ENCODE data around the gene KRTAP10-12.

KRTAP10-12 gene

GRCh38 chr21:44734841-44735240 is 37.9 kb downstream of the KRTAP10-12 start:
- DNase-seq = no peak

DNA sequence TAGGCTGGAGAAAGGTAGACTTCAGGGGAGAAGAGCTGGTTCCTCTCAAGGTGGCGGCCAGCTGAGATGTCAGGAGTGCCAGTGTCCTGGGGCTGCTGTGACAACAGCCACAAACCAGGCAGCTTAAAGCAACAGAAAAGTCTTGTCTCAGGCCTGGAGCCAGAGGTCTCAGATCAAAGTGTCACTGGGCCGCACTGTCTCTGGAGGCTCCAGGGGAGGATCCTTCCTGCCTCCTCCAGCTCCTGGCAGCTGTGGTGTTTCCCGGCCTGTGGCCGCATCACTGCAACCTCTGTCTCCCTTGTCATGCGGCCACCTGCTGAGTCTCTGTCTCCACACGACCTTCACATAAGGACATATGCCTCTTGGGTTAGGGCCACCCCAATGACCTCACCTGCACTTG is 38.8 kb downstream of the KRTAP10-12 start:
- no peak for DNase-seq

GRCh38 chr21:44736291-44737004 is 39.5 kb downstream of the KRTAP10-12 start:
- no peak for DNase-seq

DNA sequence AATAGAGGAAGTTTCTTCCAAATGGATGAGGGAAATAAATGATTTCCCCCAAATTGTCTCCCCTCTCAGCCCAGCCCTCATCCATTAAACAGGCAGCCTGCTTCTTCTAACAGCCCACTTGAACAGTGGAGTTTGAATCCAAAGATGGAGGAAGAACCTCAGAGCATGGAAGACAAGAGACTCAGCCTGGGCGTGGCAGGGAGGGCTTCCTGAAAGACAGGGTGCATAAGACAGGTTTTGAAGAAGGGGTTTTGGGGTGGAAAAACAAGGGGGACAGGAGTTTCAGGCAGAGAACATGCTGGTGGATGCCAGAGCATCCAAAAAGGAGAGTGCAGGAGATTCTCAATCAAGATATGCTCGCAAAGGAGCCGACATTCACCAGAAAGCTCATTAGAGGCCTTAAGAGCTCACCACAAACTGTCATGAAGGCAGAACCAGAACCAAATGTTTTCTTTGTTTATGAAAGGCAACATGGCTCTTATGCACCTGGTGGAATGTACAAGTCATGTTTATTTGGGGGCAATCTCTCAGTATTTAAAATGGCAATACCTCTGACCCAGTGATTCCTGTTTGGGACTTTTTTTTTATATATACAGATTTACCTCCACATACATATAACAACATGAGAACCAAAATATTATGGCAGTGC is 40.9 kb downstream of the KRTAP10-12 start:
- no peak for DNase-seq

- DNase-seq = no peak
Measured at GRCh38 chr21:44738621-44739020, 41.6 kb downstream of the KRTAP10-12 start.

GRCh38 chr21:44739316-44739715 is 42.3 kb downstream of the KRTAP10-12 start:
- no peak for DNase-seq

- DNase-seq = no peak
Measured at GRCh38 chr21:44740742-44741141, 43.8 kb downstream of the KRTAP10-12 start.

DNA sequence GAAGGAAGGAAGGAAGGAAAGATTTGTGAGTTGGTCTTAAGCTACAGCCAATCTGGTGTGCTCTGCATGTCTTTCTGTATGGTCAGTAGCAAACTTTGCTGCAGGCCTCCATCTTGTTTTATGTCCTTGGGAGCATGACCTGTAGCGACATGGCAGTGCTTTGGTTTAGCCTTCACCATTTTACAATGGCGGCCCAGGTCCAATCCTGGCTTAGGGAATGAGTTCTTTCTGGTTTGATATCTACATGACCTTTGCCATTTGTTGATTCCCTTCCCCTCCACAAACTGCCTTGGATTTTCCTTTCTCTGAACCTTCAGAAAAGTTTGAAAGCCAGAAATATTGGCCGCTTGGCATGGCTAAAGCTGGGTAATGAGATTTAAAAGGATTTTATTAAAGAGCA is 44.9 kb downstream of the KRTAP10-12 start:
- no peak for DNase-seq

DNA sequence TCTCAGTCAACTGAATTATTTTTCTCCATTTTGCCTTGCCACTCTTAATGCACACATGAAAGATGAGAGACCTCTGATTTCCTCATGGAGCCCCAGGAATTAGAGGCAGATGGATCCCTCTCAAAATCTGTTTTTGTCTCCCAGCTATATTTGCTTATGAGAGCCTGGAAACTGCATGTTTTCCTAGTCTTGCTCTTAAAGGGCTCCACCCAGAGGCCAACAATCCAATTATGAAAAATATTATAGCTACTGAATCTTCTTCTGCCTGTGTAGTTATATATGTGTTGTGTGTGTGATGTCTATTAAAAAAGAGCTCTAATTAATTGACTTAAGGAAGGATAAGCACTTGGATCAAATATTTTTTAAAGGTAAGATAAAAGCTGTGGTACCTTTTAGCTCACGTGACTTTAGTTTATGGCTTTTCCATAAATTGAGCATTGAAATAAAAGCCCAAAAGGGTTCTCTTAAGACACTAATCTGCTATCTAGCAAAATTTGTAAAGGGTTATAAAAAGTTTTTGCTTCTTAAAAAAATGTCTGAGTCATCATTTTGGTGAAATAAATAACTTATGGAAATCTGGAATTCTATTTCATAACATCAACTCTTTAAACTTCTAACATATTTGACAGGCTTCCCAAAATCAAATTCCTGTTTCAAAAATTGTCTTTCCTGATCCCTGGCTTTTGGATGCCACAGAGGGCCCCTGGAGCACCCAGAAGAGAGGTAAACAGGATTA is 45.6 kb downstream of the KRTAP10-12 start:
- peak in 2 of 6 experiments; percentile 33 to 52 for DNase-seq

Data from stimulated activated naive CD4-positive, alpha-beta T cell (primary cell).